B cell (primary cell): Measurements from ENCODE around the gene STX1B. TPM values are rescaled to one million over a fixed set of nuclear protein-coding genes. Genes with fewer than 3 reads are reported as not detected.

Experiments used
- ATAC-seq: fragments of 200-7000 bp; cut with Tn5 transposase; one replicate; pipeline ENCODE4 v1.10.0; 2021; ENCODE audit warnings: low read depth, mild to moderate bottlenecking, moderate number of reproducible peaks, moderate library complexity
- CTCF ChIA-PET: fragments of 350-600 bp; sonication (Branson Sonifier 250); formaldehyde crosslinking; loops from one replicate; lab custom pipeline; 2021; ENCODE audit warnings: antibody characterized with exemption, inconsistent platforms; lab: Charles Lee
- POLR2A ChIA-PET: fragments of 350-600 bp; sonication (Branson Sonifier 250); formaldehyde crosslinking; loops from one replicate; lab custom pipeline; 2021; ENCODE audit warnings: antibody characterized with exemption; lab: Charles Lee
- DNase-seq: peaks from one replicate; pipeline ENCODE4 v3.0.0; 2013
- H2AFZ ChIP-seq: 2 replicates; pipeline ENCODE4 v1.6.1; 2012; ENCODE audit warnings: mild to moderate bottlenecking, low read depth, low read length; ENCODE audit not compliant: insufficient read depth, poor library complexity, severe bottlenecking
- H3K27ac ChIP-seq, 2 donors: 1 replicate in 1 of 2; 2 replicates in 1 of 2; pipeline ENCODE4 v1.5.1; 2012 to 2013; ENCODE audit warnings: low read length in 2 of 2, mild to moderate bottlenecking in 2 of 2, moderate library complexity in 1 of 2
- H3K27me3 ChIP-seq, 4 experiments: fragments of 200-600 bp in 1 of 4; sonication (generic) in 1 of 4; replicated peaks in 1 of 4; 1 replicate in 2 of 4; 2 replicates in 2 of 4; pipeline versions ENCODE4 v1.6.1 to v1.7.0; 2013 to 2016; ENCODE audit warnings: low read length in 3 of 4, mild to moderate bottlenecking in 2 of 4, mixed read lengths in 1 of 4, moderate library complexity in 1 of 4; ENCODE audit not compliant: insufficient read depth in 4 of 4, control insufficient read depth in 3 of 4; ENCODE audit errors: control extremely low read depth in 1 of 4
- H3K36me3 ChIP-seq, 2 experiments: replicated peaks in 1 of 2; 1 replicate in 1 of 2; 2 replicates in 1 of 2; pipeline versions ENCODE4 v1.6.1 to v1.7.1; 2013; ENCODE audit warnings: low read length in 1 of 2; ENCODE audit not compliant: insufficient read depth in 2 of 2, control insufficient read depth in 1 of 2; ENCODE audit errors: control extremely low read depth in 1 of 2, extremely low read depth in 1 of 2
- H3K4me1 ChIP-seq, 2 donors: fragments of 200-600 bp in 1 of 2; sonication (generic) in 1 of 2; 1 replicate in 1 of 2; 2 replicates in 1 of 2; pipeline versions ENCODE4 v1.5.1 to v1.6.1; 2013 to 2017; ENCODE audit warnings: low read length in 2 of 2; ENCODE audit not compliant: control insufficient read depth in 2 of 2, insufficient read depth in 2 of 2
- H3K4me2 ChIP-seq: replicated peaks from 2 replicates; pipeline ENCODE3; 2012; ENCODE audit warnings: mild to moderate bottlenecking, low read depth, low read length; ENCODE audit not compliant: poor library complexity, severe bottlenecking
- H3K4me3 ChIP-seq, 5 experiments: fragments of 200-600 bp in 1 of 5; sonication (generic) in 1 of 5; 1 replicate in 3 of 5; 2 replicates in 2 of 5; pipeline versions ENCODE4 v1.5.1 to v1.7.0; 2011 to 2016; ENCODE audit warnings: low read length in 4 of 5, mild to moderate bottlenecking in 4 of 5, low read depth in 2 of 5, control low read depth in 1 of 5, moderate library complexity in 1 of 5; ENCODE audit not compliant: insufficient read depth in 1 of 5; ENCODE audit errors: control extremely low read depth in 1 of 5, extremely low read depth in 1 of 5
- H3K79me2 ChIP-seq: fragments of 200-600 bp; sonication (generic); one replicate; pipeline ENCODE4 v1.6.0; 2016; ENCODE audit warnings: low read length; ENCODE audit not compliant: control insufficient read depth, insufficient read depth
- H3K9ac ChIP-seq: fragments of 200-600 bp; sonication (generic); 2 replicates; pipeline ENCODE4 v1.6.1; 2017; ENCODE audit warnings: mild to moderate bottlenecking, low read length, moderate library complexity
- H3K9me3 ChIP-seq, 3 donors: one replicate each; pipeline versions ENCODE4 v1.6.1 to v1.7.1; 2013; ENCODE audit warnings: low read length in 2 of 3; ENCODE audit not compliant: control insufficient read depth in 2 of 3, insufficient read depth in 1 of 3; ENCODE audit errors: control extremely low read depth in 1 of 3
- H4K20me1 ChIP-seq: 2 replicates; pipeline ENCODE4 v1.6.0; 2012; ENCODE audit warnings: mild to moderate bottlenecking, low read length; ENCODE audit not compliant: insufficient read depth, control insufficient read depth, poor library complexity, severe bottlenecking
- H3K27ac Mint-ChIP-seq: one replicate; pipeline ENCODE4 v1.8.0; 2021; ENCODE audit warnings: mixed read lengths
- H3K27me3 Mint-ChIP-seq: one replicate; pipeline ENCODE4 v1.8.0; 2021; ENCODE audit warnings: mixed read lengths
- H3K4me1 Mint-ChIP-seq: one replicate; pipeline ENCODE4 v1.8.0; 2021; ENCODE audit warnings: mixed read lengths
- H3K4me3 Mint-ChIP-seq: one replicate; pipeline ENCODE4 v1.8.0; 2021; ENCODE audit warnings: mixed read lengths
- H3K9me3 Mint-ChIP-seq: one replicate; pipeline ENCODE4 v1.8.0; 2022; ENCODE audit warnings: mixed read lengths; ENCODE audit not compliant: insufficient read depth
- EZH2 ChIP-seq: IDR thresholded peaks from 2 replicates; pipeline ENCODE4 v1.6.1; 2012; ENCODE audit warnings: borderline replicate concordance, low read depth, mild to moderate bottlenecking, moderate library complexity, low read length; ENCODE audit not compliant: insufficient read depth, poor library complexity, severe bottlenecking
- WGBS: methylation state at CpG from one replicate; pipeline ENCODE4 v1.1.5; 2013; ENCODE audit warnings: missing lambda C conversion rate; ENCODE audit not compliant: insufficient coverage; 5-methylcytosine and 5-hydroxymethylcytosine counted together
- intact Hi-C: fragments of 100-400 bp; cut with micrococcal nuclease; formaldehyde crosslinking; loops from one replicate; pipeline ENCODE4 v1.10.0; 2022
- polyA plus RNA-seq: library from polyadenylated mRNA; depleted of rRNA; stranded (reverse); fragments of >200 nt; gene quantifications from 2 replicates; pipeline ENCODE4 v1.2.3, GENCODE V29; 2012
- total RNA-seq, 2 donors: library from RNA; stranded (reverse); fragments of 120-200 nt in 1 of 2; gene quantifications; 1 replicate in 1 of 2; 2 replicates in 1 of 2; pipeline versions ENCODE4 v1.2.3 to v1.2.4, GENCODE V29; 2013 to 2022
- TF ChIP-seq, protein P1 (sequence below): fragments of 200-600 bp; IDR thresholded peaks from one replicate; pipeline ENCODE4 v1.8.0; 2022; ENCODE audit warnings: antibody characterized with exemption, mild to moderate bottlenecking

Gene STX1B
- total and polyA plus RNA-seq, 2 donors (not counting 1 experiment from before 2014, with no cell fraction given) = 2.1 to 2.2 TPM

DNA sequence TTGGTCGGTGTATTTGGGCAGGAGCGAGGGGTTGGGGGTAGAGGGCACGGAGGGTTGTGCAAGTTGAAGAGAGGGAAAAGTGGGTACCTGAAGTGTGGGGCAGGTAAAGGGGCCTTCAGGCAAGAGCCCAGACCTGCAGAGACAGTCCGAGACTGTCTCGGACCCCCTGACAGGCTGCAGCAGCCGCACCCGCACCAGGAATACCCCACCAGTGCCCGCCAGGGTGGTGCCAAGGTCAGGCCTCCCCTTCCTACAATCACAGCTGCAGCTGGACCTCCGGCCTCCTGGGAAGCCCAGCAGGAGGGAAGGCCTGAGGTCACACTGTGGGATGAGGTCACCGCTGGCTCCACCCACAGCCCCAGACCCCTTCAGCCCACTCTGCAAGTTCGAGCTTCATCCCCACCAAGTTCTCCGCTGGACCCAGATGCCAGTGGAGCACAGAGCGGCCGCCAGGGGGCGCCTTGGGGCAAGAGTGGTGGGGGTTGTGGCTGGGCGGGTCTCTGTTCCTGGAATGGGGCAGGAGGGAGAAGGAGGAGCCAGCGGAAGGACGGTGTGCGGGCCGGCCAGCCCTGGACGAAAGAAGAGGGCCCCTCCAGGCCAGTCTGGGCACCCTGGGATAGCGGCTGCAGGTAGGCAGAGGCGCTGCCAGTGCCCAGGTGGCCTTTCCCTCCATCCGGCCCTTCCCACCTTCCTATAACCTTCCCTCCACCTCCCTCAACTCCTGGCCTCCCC is 25.6 kb downstream of the STX1B start, which contains the start of gene HSD3B7:
TSS of gene HSD3B7 (plus strand) at position 539 of the 732 bp plus-strand sequence. CDS start 452 bp downstream, outside the sequence.
- intact Hi-C loops = loop anchor here (1.0 to 5.0 kb wide), 4 partner anchors 109 to 458 kb away; partner anchors contain the start of gene VKORC1
- H3K27ac Mint-ChIP-seq = no peak within 1 kb of the TSS
- H4K20me1 ChIP-seq = no peaks in the 10 kb centered on the region
- H3K79me2 ChIP-seq = no peaks in the 10 kb centered on the region
- POLR2A ChIA-PET = interaction anchor here (1.7 kb wide), 1 partner anchor 158 kb away, joined by 8 read pairs; no protein-coding TSS in a partner anchor
- no peak within 1 kb of the TSS for H3K27ac ChIP-seq
- no peaks in the 10 kb centered on the region for H3K27me3 Mint-ChIP-seq
- H3K4me1 Mint-ChIP-seq = no peaks in the 10 kb centered on the region
- no peak within 1 kb of the TSS for H3K4me3 ChIP-seq
- peaks cover 3 to 6% of the 10 kb centered on the region in 2 donors for H3K4me1 ChIP-seq
- H3K9ac ChIP-seq = no peak within 1 kb of the TSS
- TF ChIP-seq, protein P1, sequence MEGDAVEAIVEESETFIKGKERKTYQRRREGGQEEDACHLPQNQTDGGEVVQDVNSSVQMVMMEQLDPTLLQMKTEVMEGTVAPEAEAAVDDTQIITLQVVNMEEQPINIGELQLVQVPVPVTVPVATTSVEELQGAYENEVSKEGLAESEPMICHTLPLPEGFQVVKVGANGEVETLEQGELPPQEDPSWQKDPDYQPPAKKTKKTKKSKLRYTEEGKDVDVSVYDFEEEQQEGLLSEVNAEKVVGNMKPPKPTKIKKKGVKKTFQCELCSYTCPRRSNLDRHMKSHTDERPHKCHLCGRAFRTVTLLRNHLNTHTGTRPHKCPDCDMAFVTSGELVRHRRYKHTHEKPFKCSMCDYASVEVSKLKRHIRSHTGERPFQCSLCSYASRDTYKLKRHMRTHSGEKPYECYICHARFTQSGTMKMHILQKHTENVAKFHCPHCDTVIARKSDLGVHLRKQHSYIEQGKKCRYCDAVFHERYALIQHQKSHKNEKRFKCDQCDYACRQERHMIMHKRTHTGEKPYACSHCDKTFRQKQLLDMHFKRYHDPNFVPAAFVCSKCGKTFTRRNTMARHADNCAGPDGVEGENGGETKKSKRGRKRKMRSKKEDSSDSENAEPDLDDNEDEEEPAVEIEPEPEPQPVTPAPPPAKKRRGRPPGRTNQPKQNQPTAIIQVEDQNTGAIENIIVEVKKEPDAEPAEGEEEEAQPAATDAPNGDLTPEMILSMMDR = peak; percentile 90
- no peak for TF ChIP-seq EZH2
- H3K27me3 ChIP-seq = no peaks in the 10 kb centered on the region
- CTCF ChIA-PET = interaction anchor here (0.6 to 5.1 kb wide), 26 partner anchors 12 to 884 kb away, joined by 3 to 63 read pairs (median 4); partner anchors contain the start of genes KAT8, VKORC1, ZNF668 and ZNF843
- peaks cover 0 to 26% of the 10 kb centered on the region in 2 experiments for H3K36me3 ChIP-seq
- no peaks in the 10 kb centered on the region for H3K9me3 ChIP-seq
- H3K4me2 ChIP-seq = peak within 1 kb of the TSS; percentile 33
- no peak within 1 kb of the TSS for H3K4me3 Mint-ChIP-seq
- no peaks in the 10 kb centered on the region for H3K9me3 Mint-ChIP-seq
- DNase-seq (peak; percentile 81), ATAC-seq (peak; percentile 81)
- no peak within 1 kb of the TSS for H2AFZ ChIP-seq
- 52% methylated on average over 19 of the region's 24 CpGs for WGBS
